Spleen (tissue), 11 donors: Measurements from ENCODE around the gene PHC2. TPM values are rescaled to one million over a fixed set of nuclear protein-coding genes. Genes with fewer than 3 reads are reported as not detected.

Experiments used
- DNase-seq: peaks from one replicate; pipeline ENCODE4 v3.0.0-alpha.2; 2020
- H3K27ac ChIP-seq, 8 donors: fragments of 200-600 bp; sonication (generic) in 7 of 8; 1 replicate in 4 of 8; 2 replicates in 4 of 8; pipeline versions ENCODE4 v1.5.0 to v1.8.0; 2016 to 2021; ENCODE audit warnings: inconsistent platforms in 4 of 8, mild to moderate bottlenecking in 4 of 8, moderate library complexity in 1 of 8
- H3K27me3 ChIP-seq, 7 donors: fragments of 200-600 bp; sonication (generic) in 6 of 7; replicated peaks in 1 of 7; 1 replicate in 4 of 7; 2 replicates in 3 of 7; pipeline versions ENCODE4 v1.5.0 to v1.8.0; 2016 to 2021; ENCODE audit warnings: inconsistent platforms in 3 of 7, mild to moderate bottlenecking in 1 of 7
- H3K36me3 ChIP-seq, 6 donors: fragments of 200-600 bp; sonication (generic) in 5 of 6; 1 replicate in 4 of 6; 2 replicates in 2 of 6; pipeline versions ENCODE4 v1.5.0 to v1.8.0; 2016 to 2021; ENCODE audit warnings: inconsistent platforms in 2 of 6
- H3K4me1 ChIP-seq, 6 donors: fragments of 200-600 bp; sonication (generic) in 5 of 6; 1 replicate in 3 of 6; 2 replicates in 3 of 6; pipeline versions ENCODE4 v1.5.0 to v1.8.0; 2016 to 2021; ENCODE audit warnings: inconsistent platforms in 3 of 6
- H3K4me3 ChIP-seq, 8 donors: fragments of 200-600 bp; sonication (generic) in 7 of 8; 1 replicate in 4 of 8; 2 replicates in 4 of 8; pipeline versions ENCODE4 v1.5.0 to v1.8.0; 2016 to 2021; ENCODE audit warnings: inconsistent platforms in 4 of 8, mild to moderate bottlenecking in 4 of 8, moderate library complexity in 2 of 8
- H3K9me3 ChIP-seq, 8 donors: fragments of 200-600 bp; sonication (generic) in 7 of 8; 1 replicate in 4 of 8; 2 replicates in 4 of 8; pipeline versions ENCODE4 v1.5.0 to v1.8.0; 2016 to 2021; ENCODE audit warnings: inconsistent platforms in 4 of 8
- CTCF ChIP-seq, 11 experiments: fragments of 200-600 bp in 7 of 11; fragments of 450-650 bp in 4 of 11; sonication (generic) in 4 of 11; IDR thresholded peaks in 8 of 11; conservative IDR thresholded peaks in 3 of 11; 1 replicate in 7 of 11; 2 replicates in 4 of 11; pipeline versions ENCODE4 v1.4.0 to v1.8.0; 2016 to 2021; ENCODE audit warnings: antibody characterized with exemption in 11 of 11, inconsistent platforms in 4 of 11, mild to moderate bottlenecking in 1 of 11
- POLR2A ChIP-seq, 3 donors: fragments of 450-650 bp; IDR thresholded peaks; one replicate each; pipeline ENCODE4 v1.5.1; 2017; ENCODE audit warnings: antibody characterized with exemption in 3 of 3, mild to moderate bottlenecking in 1 of 3
- POLR2AphosphoS5 ChIP-seq, 3 donors: sonication (generic); formaldehyde crosslinking; IDR thresholded peaks; one replicate each; pipeline ENCODE4 v1.5.1; 2017; ENCODE audit warnings: antibody characterized with exemption in 3 of 3
- WGBS, 5 donors: extraction: QIAGEN DNeasy Blood & Tissue Kit in 3 of 5; methylation state at CpG; one replicate each; pipeline versions ENCODE4 v1.1.5 to v1.1.7; 2013 to 2018; 5-methylcytosine and 5-hydroxymethylcytosine counted together
- intact Hi-C: fragments of 100-400 bp; cut with DNase I; formaldehyde crosslinking; loops from one replicate; pipeline ENCODE4 v1.15.0; 2023; ENCODE audit warnings: low total_unique reads
- polyA plus RNA-seq, 3 donors: library from polyadenylated mRNA; stranded (reverse); fragments of 200-250 nt; gene quantifications; one replicate each; pipeline ENCODE4 v1.2.1, GENCODE V29; 2013
- total RNA-seq, 7 donors: library from RNA; depleted of rRNA in 3 of 7; stranded (reverse); fragments of >200 nt in 3 of 7; fragmentation: NEBNext Ultra II Directional in 4 of 7; extraction: Animal tissue kit (Norgen Biotek cat#: 25700) in 4 of 7; gene quantifications; one replicate each; pipeline versions ENCODE4 v1.1.0 to v1.2.1, GENCODE V29; 2016 to 2021
- donor health status: healthy with polysubstance abuse.
- donor health status: DM: no; HTN: no; CAD: no; lungs with moderate emphysema.
- donor health status: DM: no; HTN: no; CAD: no.
- donor health status: Bipolar disorder and iron deficiency.
- donor health status: healthy.
- donor health status: DM: no; HTN: no; CAD: no.
- donor health status: DM: yes; HTN: yes; CAD: no.

The PHC2 gene
- total and polyA plus RNA-seq, 10 donors: 51.1 to 272 (median 136) TPM

- WGBS, 5 donors: 90 to 98% (median 95%) methylated on average over 3 of the region's 3 CpGs
Observed at GRCh38 chr1:33468967-33469366, 38.1 kb upstream of the PHC2 start.

GRCh38 chr1:33468531-33468930 is 37.6 kb upstream of the PHC2 start:
- Histone ChIP-seq H3K36me3 (no peaks in the 10 kb centered on the region), H3K27ac (no peak overlapping the region), H3K4me1 (peaks cover 12 to 56% (median 35%) of the 10 kb centered on the region in 6 donors), H3K9me3 (no peaks in the 10 kb centered on the region), H3K4me3 (no peak overlapping the region), H3K27me3 (no peaks in the 10 kb centered on the region)
- TF ChIP-seq CTCF (IDR thresholded peaks at IDR 0.05 in 8 of 11, conservative IDR thresholded peaks at IDR 0.05 in 3 of 11) (no peak), POLR2AphosphoS5 (IDR thresholded peaks at IDR 0.05) (no peak), POLR2A (IDR thresholded peaks at IDR 0.05) (no peak)
- DNase-seq: no peak
- WGBS, 5 donors: 76 to 95% (median 85%) methylated on average over 3 to 4 of the region's 4 CpGs
- intact Hi-C loops: no loop called here

More at GRCh38 chr1:33468967-33469366, 38.1 kb upstream of the PHC2 start:
- DNase-seq: no peak
- Histone ChIP-seq H3K4me1 (peaks cover 14 to 56% (median 36%) of the 10 kb centered on the region in 6 donors), H3K27ac (no peak overlapping the region), H3K36me3 (no peaks in the 10 kb centered on the region), H3K27me3 (no peaks in the 10 kb centered on the region), H3K4me3 (no peak overlapping the region), H3K9me3 (no peaks in the 10 kb centered on the region)
- TF ChIP-seq CTCF (IDR thresholded peaks at IDR 0.05 in 8 of 11, conservative IDR thresholded peaks at IDR 0.05 in 3 of 11) (no peak), POLR2A (IDR thresholded peaks at IDR 0.05) (no peak), POLR2AphosphoS5 (IDR thresholded peaks at IDR 0.05) (no peak)
- intact Hi-C loops: no loop called here

GRCh38 chr1:33468011-33468410 is 37.1 kb upstream of the PHC2 start:
- 66 to 92% (median 79%) methylated on average over 2 to 4 of the region's 4 CpGs for WGBS, 5 donors
- H3K27me3 ChIP-seq: no peaks in the 10 kb centered on the region
- H3K4me1 ChIP-seq: peaks cover 8 to 56% (median 36%) of the 10 kb centered on the region in 6 donors
- no peak overlapping the region for H3K27ac ChIP-seq
- no peak for DNase-seq
- intact Hi-C loops: no loop called here
- H3K4me3 ChIP-seq: no peak overlapping the region
- no peaks in the 10 kb centered on the region for H3K36me3 ChIP-seq
- no peaks in the 10 kb centered on the region for H3K9me3 ChIP-seq
- TF ChIP-seq POLR2A (IDR thresholded peaks at IDR 0.05) (no peak), POLR2AphosphoS5 (IDR thresholded peaks at IDR 0.05) (no peak), CTCF (IDR thresholded peaks at IDR 0.05 in 8 of 11, conservative IDR thresholded peaks at IDR 0.05 in 3 of 11) (no peak)

GRCh38 chr1:33466159-33466558 is 35.3 kb upstream of the PHC2 start:
- Histone ChIP-seq H3K27me3 (no peaks in the 10 kb centered on the region), H3K4me3 (no peak overlapping the region), H3K9me3 (no peaks in the 10 kb centered on the region), H3K36me3 (no peaks in the 10 kb centered on the region), H3K27ac (no peak overlapping the region), H3K4me1 (peaks cover 6 to 56% (median 40%) of the 10 kb centered on the region in 6 donors)
- intact Hi-C loops: no loop called here
- DNase-seq: no peak
- WGBS, 5 donors: 56 to 83% (median 71%) methylated on average over 6 of the region's 6 CpGs
- TF ChIP-seq CTCF (IDR thresholded peaks at IDR 0.05 in 8 of 11, conservative IDR thresholded peaks at IDR 0.05 in 3 of 11) (no peak), POLR2AphosphoS5 (IDR thresholded peaks at IDR 0.05) (no peak), POLR2A (IDR thresholded peaks at IDR 0.05) (no peak)
